ENCODE data around the gene KRTAP5-4.

KRTAP5-4 gene

GRCh38 chr11:1637628-1638027 lies 15.7 kb upstream of the KRTAP5-4 start:
- H3K4me2 ChIP-seq = no peak overlapping the region
- H3K27me3 ChIP-seq = peaks cover 12% of the 10 kb centered on the region; the same call in 1 of the 2 replicates
- H3K9me3 ChIP-seq = no peaks in the 10 kb centered on the region
- no peaks in the 10 kb centered on the region; the same call in 1 of the 2 replicates for H4K20me1 ChIP-seq
- no peak for TF ChIP-seq Cebpa-rat (IDR thresholded peaks at IDR 0.05)
- no peak overlapping the region for H3K27ac ChIP-seq
- H3K9ac ChIP-seq = no peak overlapping the region
- H3K4me1 ChIP-seq = no peaks in the 10 kb centered on the region
- H3K36me3 ChIP-seq = no peaks in the 10 kb centered on the region
- no peak overlapping the region for H3K4me3 ChIP-seq

GRCh38 chr11:1636291-1636950 lies 14.5 kb upstream of the KRTAP5-4 start:
- Histone ChIP-seq H3K27ac (no peak overlapping the region), H4K20me1 (no peaks in the 10 kb centered on the region; the same call in 1 of the 2 replicates), H3K9me3 (no peaks in the 10 kb centered on the region), H3K9ac (no peak overlapping the region), H3K36me3 (no peaks in the 10 kb centered on the region), H3K4me1 (peaks cover 5% of the 10 kb centered on the region; the same call in 1 of the 2 replicates), H3K27me3 (peaks cover 8% of the 10 kb centered on the region; the same call in 1 of the 2 replicates), H3K4me2 (no peak overlapping the region), H3K4me3 (no peak overlapping the region)
- TF ChIP-seq Cebpa-rat (IDR thresholded peaks at IDR 0.05) = no peak

- no peaks in the 10 kb centered on the region for H3K9me3 ChIP-seq
- H3K9ac ChIP-seq = no peak overlapping the region
- H3K4me1 ChIP-seq = peaks cover 5% of the 10 kb centered on the region; the same call in 1 of the 2 replicates
- no peak overlapping the region for H3K27ac ChIP-seq
- H3K27me3 ChIP-seq = no peaks in the 10 kb centered on the region
- no peak for TF ChIP-seq Cebpa-rat (IDR thresholded peaks at IDR 0.05)
- H4K20me1 ChIP-seq = no peaks in the 10 kb centered on the region
- no peak overlapping the region for H3K4me3 ChIP-seq
- no peak overlapping the region for H3K4me2 ChIP-seq
- H3K36me3 ChIP-seq = no peaks in the 10 kb centered on the region
Observed at GRCh38 chr11:1633864-1634263, 11.9 kb upstream of the KRTAP5-4 start.

- H3K9ac ChIP-seq = no peak overlapping the region
- TF ChIP-seq Cebpa-rat (IDR thresholded peaks at IDR 0.05) = no peak
- H3K4me1 ChIP-seq = peaks cover 5% of the 10 kb centered on the region; the same call in 1 of the 2 replicates
- H3K9me3 ChIP-seq = no peaks in the 10 kb centered on the region
- H4K20me1 ChIP-seq = no peaks in the 10 kb centered on the region
- H3K4me3 ChIP-seq = no peak overlapping the region
- H3K36me3 ChIP-seq = no peaks in the 10 kb centered on the region
- no peak overlapping the region for H3K4me2 ChIP-seq
- no peak overlapping the region for H3K27ac ChIP-seq
- H3K27me3 ChIP-seq = no peaks in the 10 kb centered on the region
Observed at GRCh38 chr11:1632053-1632714, 10.2 kb upstream of the KRTAP5-4 start.

- TF ChIP-seq Cebpa-rat (IDR thresholded peaks at IDR 0.05) = no peak
Observed at GRCh38 chr11:1631066-1631568, 9.2 kb upstream of the KRTAP5-4 start.

GRCh38 chr11:1630271-1630670 lies 8.3 kb upstream of the KRTAP5-4 start:
- Histone ChIP-seq H4K20me1 (no peaks in the 10 kb centered on the region), H3K4me3 (no peak overlapping the region), H3K27me3 (no peaks in the 10 kb centered on the region; the same call in 1 of the 2 replicates), H3K27ac (no peak overlapping the region), H3K9me3 (no peaks in the 10 kb centered on the region), H3K36me3 (no peaks in the 10 kb centered on the region), H3K4me1 (peaks cover 5% of the 10 kb centered on the region; the same call in 1 of the 2 replicates), H3K4me2 (no peak overlapping the region), H3K9ac (no peak overlapping the region)
- no peak for TF ChIP-seq Cebpa-rat (IDR thresholded peaks at IDR 0.05)

More at GRCh38 chr11:1631066-1631568, 9.2 kb upstream of the KRTAP5-4 start:
- no peaks in the 10 kb centered on the region for H4K20me1 ChIP-seq
- no peaks in the 10 kb centered on the region for H3K9me3 ChIP-seq
- H3K9ac ChIP-seq = no peak overlapping the region
- no peaks in the 10 kb centered on the region; the same call in 1 of the 2 replicates for H3K27me3 ChIP-seq
- H3K36me3 ChIP-seq = no peaks in the 10 kb centered on the region
- H3K4me3 ChIP-seq = no peak overlapping the region
- no peak overlapping the region for H3K4me2 ChIP-seq
- H3K27ac ChIP-seq = no peak overlapping the region
- peaks cover 5% of the 10 kb centered on the region; the same call in 1 of the 2 replicates for H3K4me1 ChIP-seq

- Histone ChIP-seq H4K20me1 (no peaks in the 10 kb centered on the region), H3K4me2 (no peak within 1 kb of the TSS)
Observed at GRCh38 chr11:1629326-1630185, 7.6 kb upstream of the KRTAP5-4 start, which contains the start of gene KRTAP5-5. TSS of gene KRTAP5-5 (plus strand) at chr11:1629775. CDS start at chr11:1629841, 66 bp downstream.

GRCh38 chr11:1628506-1629325 lies 6.8 kb upstream of the KRTAP5-4 start:
- Histone ChIP-seq H3K27ac (no peak overlapping the region), H3K4me1 (peaks cover 5% of the 10 kb centered on the region; the same call in 1 of the 2 replicates), H3K9ac (no peak overlapping the region), H3K4me3 (no peak overlapping the region), H3K9me3 (no peaks in the 10 kb centered on the region), H4K20me1 (no peaks in the 10 kb centered on the region), H3K27me3 (no peaks in the 10 kb centered on the region; the same call in 1 of the 2 replicates), H3K36me3 (no peaks in the 10 kb centered on the region), H3K4me2 (no peak overlapping the region)
- TF ChIP-seq Cebpa-rat (IDR thresholded peaks at IDR 0.05) = no peak

More at GRCh38 chr11:1629326-1630185, 7.6 kb upstream of the KRTAP5-4 start, which contains the start of gene KRTAP5-5:
- Histone ChIP-seq H3K36me3 (no peaks in the 10 kb centered on the region), H3K9ac (no peak within 1 kb of the TSS), H3K9me3 (no peaks in the 10 kb centered on the region), H3K27me3 (no peaks in the 10 kb centered on the region; the same call in 1 of the 2 replicates), H3K4me3 (no peak within 1 kb of the TSS), H3K4me1 (peaks cover 5% of the 10 kb centered on the region; the same call in 1 of the 2 replicates), H3K27ac (no peak within 1 kb of the TSS)
- TF ChIP-seq Cebpa-rat (IDR thresholded peaks at IDR 0.05) = no peak
